ENCODE results near the gene RHBDL1. TPM values are rescaled to one million over a fixed set of nuclear protein-coding genes. Genes with fewer than 3 reads are reported as not detected.

The RHBDL1 gene
- total RNA-seq, 1 experiment from 2014 or later: 2.9 TPM

DNA sequence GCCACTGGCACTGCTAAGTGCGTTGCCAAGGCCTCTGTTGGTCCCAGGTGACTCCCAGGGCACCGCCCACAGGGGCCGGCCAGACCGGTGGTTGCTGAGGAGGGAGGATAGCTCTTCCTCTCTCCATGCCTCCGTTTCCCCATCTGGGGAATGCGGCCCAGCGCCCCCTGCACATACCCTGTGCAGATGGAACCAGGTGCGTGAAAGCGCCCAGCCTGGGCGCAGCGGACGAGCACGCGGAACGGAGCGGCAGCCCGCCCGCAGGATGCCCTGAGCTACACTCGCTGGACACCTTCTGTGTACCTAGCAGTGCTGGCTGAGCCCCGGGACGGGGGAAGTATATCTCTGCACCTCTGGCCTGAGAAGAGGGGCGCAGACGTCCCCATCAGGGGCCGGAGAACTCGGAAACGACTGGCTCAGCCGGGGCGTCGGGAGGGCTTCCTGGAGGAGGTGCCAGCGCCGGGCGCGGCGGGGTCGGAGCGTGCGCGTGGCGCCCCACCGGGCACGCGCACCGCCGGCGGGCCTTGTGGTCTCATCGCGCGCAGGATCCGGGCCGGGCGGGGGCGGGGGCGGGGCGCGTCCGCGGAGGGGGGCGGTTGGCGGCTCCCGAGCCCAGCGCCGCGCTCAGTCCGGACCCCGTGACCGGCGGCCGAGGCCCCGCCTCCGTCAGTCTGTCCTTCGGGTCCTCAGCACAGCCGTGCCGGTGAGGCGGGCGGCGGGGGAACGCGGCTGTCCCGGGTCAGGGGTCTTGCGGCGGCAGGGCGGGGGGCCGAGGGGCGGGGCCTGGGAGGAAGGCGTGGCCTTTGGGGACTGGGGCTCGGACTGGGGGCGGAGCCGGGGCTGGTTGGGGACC is 51.2 kb downstream of the RHBDL1 start, which contains the start of the genes CCDC78 and HAGHL:
CCDC78 (minus strand) TSS at position 6 of the 853 bp plus-strand sequence. CDS start 76 bp downstream, outside the sequence.
HAGHL (plus strand) TSS at position 669 of the 853 bp plus-strand sequence. CDS start 404 bp downstream, outside the sequence.
- peak within 1 kb of the TSS; percentile 65 for H3K4me3 ChIP-seq (ENCODE audit: low read depth, low read length)
- CTCF ChIA-PET: interaction anchor here (1.5 kb wide), 1 partner anchor 20 kb away, joined by 4 read pairs; no protein-coding TSS in a partner anchor
- H3K27me3 ChIP-seq (replicated peaks; ENCODE audit: control insufficient read depth, insufficient read depth, low read length): no peaks in the 10 kb centered on the region
- BruUV-seq (replicated peaks): no TSS peak
- Mint-ChIP-seq H3K4me3 (ENCODE audit: unreplicated experiment) (peak within 1 kb of the TSS; percentile 64), H3K27me3 (ENCODE audit: insufficient read depth, unreplicated experiment) (no peaks in the 10 kb centered on the region), H3K36me3 (ENCODE audit: insufficient read depth, unreplicated experiment) (peaks cover 11% of the 10 kb centered on the region), H3K9me3 (ENCODE audit: unreplicated experiment) (no peaks in the 10 kb centered on the region), H3K27ac (ENCODE audit: unreplicated experiment) (no peak within 1 kb of the TSS), H3K4me1 (ENCODE audit: low read depth, unreplicated experiment) (no peaks in the 10 kb centered on the region)
- TF ChIP-seq, protein P1, sequence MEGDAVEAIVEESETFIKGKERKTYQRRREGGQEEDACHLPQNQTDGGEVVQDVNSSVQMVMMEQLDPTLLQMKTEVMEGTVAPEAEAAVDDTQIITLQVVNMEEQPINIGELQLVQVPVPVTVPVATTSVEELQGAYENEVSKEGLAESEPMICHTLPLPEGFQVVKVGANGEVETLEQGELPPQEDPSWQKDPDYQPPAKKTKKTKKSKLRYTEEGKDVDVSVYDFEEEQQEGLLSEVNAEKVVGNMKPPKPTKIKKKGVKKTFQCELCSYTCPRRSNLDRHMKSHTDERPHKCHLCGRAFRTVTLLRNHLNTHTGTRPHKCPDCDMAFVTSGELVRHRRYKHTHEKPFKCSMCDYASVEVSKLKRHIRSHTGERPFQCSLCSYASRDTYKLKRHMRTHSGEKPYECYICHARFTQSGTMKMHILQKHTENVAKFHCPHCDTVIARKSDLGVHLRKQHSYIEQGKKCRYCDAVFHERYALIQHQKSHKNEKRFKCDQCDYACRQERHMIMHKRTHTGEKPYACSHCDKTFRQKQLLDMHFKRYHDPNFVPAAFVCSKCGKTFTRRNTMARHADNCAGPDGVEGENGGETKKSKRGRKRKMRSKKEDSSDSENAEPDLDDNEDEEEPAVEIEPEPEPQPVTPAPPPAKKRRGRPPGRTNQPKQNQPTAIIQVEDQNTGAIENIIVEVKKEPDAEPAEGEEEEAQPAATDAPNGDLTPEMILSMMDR (IDR thresholded peaks at IDR 0.05; ENCODE audit: insufficient read depth in 1 of 2, low read depth in 1 of 2, low read length in 1 of 2, severe bottlenecking in 1 of 2, unreplicated experiment in 1 of 2): no peak
- POLR2A ChIA-PET: no interaction called here
- no peaks in the 10 kb centered on the region for H3K36me3 ChIP-seq (ENCODE audit: control insufficient read depth, insufficient read depth, low read length)
- DNase-seq: peak; percentile 63 to 74
- peaks cover 8% of the 10 kb centered on the region for H3K4me1 ChIP-seq
- intact Hi-C loops (cut with micrococcal nuclease; ENCODE audit: unreplicated experiment): no loop called here
- no peaks in the 10 kb centered on the region for H3K9me3 ChIP-seq

DNA sequence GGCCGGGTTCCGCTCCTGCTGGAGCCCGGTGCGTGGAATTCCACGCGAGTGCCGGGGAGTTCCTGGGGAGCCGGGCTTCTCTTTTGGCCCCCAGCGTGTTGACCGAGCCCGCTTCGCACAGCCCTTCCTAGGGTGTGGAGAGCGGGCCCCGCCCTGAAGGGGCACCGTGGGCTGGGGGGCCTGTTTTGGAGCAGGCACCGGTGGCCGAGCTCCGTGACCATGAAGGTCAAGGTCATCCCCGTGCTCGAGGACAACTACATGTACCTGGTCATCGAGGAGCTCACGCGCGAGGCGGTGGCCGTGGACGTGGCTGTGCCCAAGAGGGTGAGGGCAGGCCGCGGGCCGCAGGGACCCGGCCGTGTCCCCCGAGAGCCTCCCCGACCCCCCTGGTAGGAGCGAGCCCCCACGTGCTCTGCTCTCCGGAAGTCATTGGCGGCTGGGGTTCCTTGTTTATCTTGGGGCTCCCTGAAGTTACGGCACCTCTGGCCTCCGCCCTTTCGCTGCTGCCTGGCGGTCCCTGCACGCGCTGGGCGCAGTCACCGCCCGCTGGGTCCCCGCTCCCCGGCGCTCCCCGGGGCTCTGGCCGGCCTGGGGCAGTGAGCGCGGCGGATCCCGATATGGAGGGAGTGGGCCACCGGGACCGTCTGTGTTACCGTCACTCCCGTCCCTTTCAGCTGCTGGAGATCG is 52.0 kb downstream of the RHBDL1 start:
- Mint-ChIP-seq H3K9me3 (ENCODE audit: unreplicated experiment) (no peaks in the 10 kb centered on the region), H3K4me1 (ENCODE audit: low read depth, unreplicated experiment) (no peaks in the 10 kb centered on the region), H3K4me3 (ENCODE audit: unreplicated experiment) (peak overlapping the region; percentile 64), H3K27ac (ENCODE audit: unreplicated experiment) (no peak overlapping the region), H3K36me3 (ENCODE audit: insufficient read depth, unreplicated experiment) (peaks cover 11% of the 10 kb centered on the region), H3K27me3 (ENCODE audit: insufficient read depth, unreplicated experiment) (no peaks in the 10 kb centered on the region)
- intact Hi-C loops (cut with micrococcal nuclease; ENCODE audit: unreplicated experiment): no loop called here
- Histone ChIP-seq H3K4me1 (peaks cover 3% of the 10 kb centered on the region; the same call in 1 of the 2 replicates), H3K4me3 (ENCODE audit: low read depth, low read length) (peak overlapping the region; percentile 65), H3K9me3 (no peaks in the 10 kb centered on the region), H3K27me3 (replicated peaks; ENCODE audit: control insufficient read depth, insufficient read depth, low read length) (no peaks in the 10 kb centered on the region), H3K36me3 (ENCODE audit: control insufficient read depth, insufficient read depth, low read length) (no peaks in the 10 kb centered on the region)
- TF ChIP-seq, protein P1 (IDR thresholded peaks at IDR 0.05; ENCODE audit: insufficient read depth in 1 of 2, low read depth in 1 of 2, low read length in 1 of 2, severe bottlenecking in 1 of 2, unreplicated experiment in 1 of 2): no peak
- no peak for DNase-seq
- ChIA-PET CTCF (interaction anchor here (0.6 to 1.5 kb wide), 5 partner anchors 8 to 21 kb away, joined by 4 to 10 read pairs (median 5); partner anchors contain the start of gene METRN), POLR2A (interaction anchor here (1.0 to 1.5 kb wide), 2 partner anchors 11 to 14 kb away, joined by 3 to 4 read pairs; partner anchors contain the start of gene CIAO3)
- no TSS peak for BruUV-seq (replicated peaks)

Other genes starting within 250 kb of the RHBDL1 start
- 85.3 and 87.9 TPM in 2 replicates for gene CAPN15, start 148.0 kb upstream of the RHBDL1 start, total RNA-seq (2022)
- 0.14 TPM in 1 of 2 replicates, not detected in the other for gene PRR35, start 115.3 kb upstream of the RHBDL1 start, total RNA-seq (2022)
- not detected in 2 replicates for gene NHLRC4, start 108.7 kb upstream of the RHBDL1 start, total RNA-seq (2022)
- gene PIGQ, start 105.7 kb upstream of the RHBDL1 start, total RNA-seq (2022): 45.3 and 45.8 TPM in 2 replicates
- 18.7 and 19.1 TPM in 2 replicates for gene RAB40C, start 85.6 kb upstream of the RHBDL1 start, total RNA-seq (2022)
- 0.39 and 0.54 TPM in 2 replicates for gene WFIKKN1, start 44.7 kb upstream of the RHBDL1 start, total RNA-seq (2022)
- gene METTL26, start 39.4 kb upstream of the RHBDL1 start, total RNA-seq (2022): 67.1 and 67.4 TPM in 2 replicates
- 33.0 and 40.7 TPM in 2 replicates for gene MCRIP2, start 33.8 kb upstream of the RHBDL1 start, total RNA-seq (2022)
- gene WDR90, start 26.3 kb upstream of the RHBDL1 start, total RNA-seq (2022): 57.8 and 60.9 TPM in 2 replicates
- 96.7 and 106 TPM in 2 replicates for gene RHOT2, start 7.5 kb upstream of the RHBDL1 start, total RNA-seq (2022)
- gene STUB1, start 4.7 kb downstream of the RHBDL1 start, total RNA-seq (2022): 77.8 and 86.6 TPM in 2 replicates
- 46.7 and 52.4 TPM in 2 replicates for gene JMJD8, start 8.7 kb downstream of the RHBDL1 start, total RNA-seq (2022)
- 10.8 and 11.7 TPM in 2 replicates for gene WDR24, start 14.7 kb downstream of the RHBDL1 start, total RNA-seq (2022)
- gene FBXL16, start 30.1 kb downstream of the RHBDL1 start, total RNA-seq (2022): 5.9 and 10.5 TPM in 2 replicates
- gene METRN, start 39.4 kb downstream of the RHBDL1 start, total RNA-seq (2022): 20.0 and 23.4 TPM in 2 replicates
- 39.7 and 42.6 TPM in 2 replicates for gene ANTKMT, start 45.5 kb downstream of the RHBDL1 start, total RNA-seq (2022)
- 3.5 and 4.6 TPM in 2 replicates for gene CCDC78, start 50.8 kb downstream of the RHBDL1 start, total RNA-seq (2022)
- gene HAGHL, start 51.4 kb downstream of the RHBDL1 start, total RNA-seq (2022): 6.8 and 9.7 TPM in 2 replicates
- gene CIAO3, start 65.3 kb downstream of the RHBDL1 start, total RNA-seq (2022): 42.9 and 44.5 TPM in 2 replicates
- gene MSLN, start 85.1 kb downstream of the RHBDL1 start, total RNA-seq (2022): 0.36 and 0.39 TPM in 2 replicates
- 42.2 and 44.0 TPM in 2 replicates for gene RPUSD1, start 112.7 kb downstream of the RHBDL1 start, total RNA-seq (2022)
- gene CHTF18, start 112.9 kb downstream of the RHBDL1 start, total RNA-seq (2022): 97.6 and 102 TPM in 2 replicates
- not detected in 2 replicates for gene GNG13, start 125.1 kb downstream of the RHBDL1 start, total RNA-seq (2022)

All from Caco-2 (cell line).